Urinary bladder (tissue), 4 donors: Measurements from ENCODE around the gene WWTR1. TPM values are rescaled to one million over a fixed set of nuclear protein-coding genes. Genes with fewer than 3 reads are reported as not detected.
A peak's percentile ranks its signal among the peaks of the same experiment; 100 is the strongest.

ENCODE experiments used
- DNase-seq: peaks from one replicate; pipeline ENCODE4 v3.0.0-alpha.2; 2015; ENCODE audit errors: extremely low spot score
- H3K27ac ChIP-seq: one replicate; pipeline ENCODE4 v1.5.1; 2013; ENCODE audit warnings: low read depth, mild to moderate bottlenecking, moderate library complexity
- H3K36me3 ChIP-seq: one replicate; pipeline ENCODE4 v1.6.1; 2013; ENCODE audit warnings: mild to moderate bottlenecking, moderate library complexity; ENCODE audit not compliant: insufficient read depth
- H3K4me1 ChIP-seq: one replicate; pipeline ENCODE4 v1.6.1; 2013; ENCODE audit warnings: mild to moderate bottlenecking, moderate library complexity; ENCODE audit not compliant: insufficient read depth
- H3K4me3 ChIP-seq: one replicate; pipeline ENCODE4 v1.5.1; 2013; ENCODE audit warnings: low read depth, low read length
- WGBS: extraction: QIAGEN DNeasy Blood & Tissue Kit; methylation state at CpG from one replicate; pipeline ENCODE4 v1.1.7; 2013; 5-methylcytosine and 5-hydroxymethylcytosine counted together
- polyA plus RNA-seq: library from polyadenylated mRNA; stranded (reverse); fragments of 200-250 nt; gene quantifications from one replicate; pipeline ENCODE4 v1.2.3, GENCODE V29; 2013
- total RNA-seq: library from RNA; depleted of rRNA; stranded (reverse); fragments of >200 nt; gene quantifications from one replicate; pipeline ENCODE4 v1.2.3, GENCODE V29; 2014
- donor health status: healthy with polysubstance abuse.
- donor health status: healthy.

Gene WWTR1
- total and polyA plus RNA-seq, 2 donors: 136 to 155 TPM

GRCh38 chr3:149486726-149487125 lies 171.1 kb downstream of the WWTR1 start:
- Histone ChIP-seq H3K36me3 (no peaks in the 10 kb centered on the region), H3K4me1 (no peaks in the 10 kb centered on the region), H3K27ac (no peak overlapping the region), H3K4me3 (no peak overlapping the region)
- WGBS: 92% methylated on average over 5 of the region's 5 CpGs
- no peak for DNase-seq

- H3K36me3 ChIP-seq: no peaks in the 10 kb centered on the region
- WGBS: 68% methylated on average over 2 of the region's 2 CpGs
- H3K27ac ChIP-seq: no peak overlapping the region
- no peak overlapping the region for H3K4me3 ChIP-seq
- no peak for DNase-seq
- H3K4me1 ChIP-seq: no peaks in the 10 kb centered on the region
These were observed 176.3 kb downstream of the WWTR1 start for GRCh38 chr3:149481491-149481890.

- H3K27ac ChIP-seq: no peak overlapping the region
- H3K4me1 ChIP-seq: no peaks in the 10 kb centered on the region
- 88% methylated on average over 3 of the region's 3 CpGs for WGBS
- H3K36me3 ChIP-seq: no peaks in the 10 kb centered on the region
- DNase-seq: no peak
- no peak overlapping the region for H3K4me3 ChIP-seq
These were observed 176.8 kb downstream of the WWTR1 start for GRCh38 chr3:149481056-149481455.

GRCh38 chr3:149480326-149481017 lies 177.4 kb downstream of the WWTR1 start:
- WGBS: 78% methylated on average over 15 of the region's 15 CpGs
- Histone ChIP-seq H3K27ac (no peak overlapping the region), H3K4me3 (no peak overlapping the region), H3K4me1 (no peaks in the 10 kb centered on the region), H3K36me3 (no peaks in the 10 kb centered on the region)
- no peak for DNase-seq

GRCh38 chr3:149479621-149480325 lies 178.1 kb downstream of the WWTR1 start:
- 78% methylated on average over 14 of the region's 14 CpGs for WGBS
- DNase-seq: no peak

GRCh38 chr3:149476225-149476624 lies 181.6 kb downstream of the WWTR1 start:
- Histone ChIP-seq H3K4me3 (no peak overlapping the region), H3K4me1 (no peaks in the 10 kb centered on the region), H3K27ac (no peak overlapping the region), H3K36me3 (no peaks in the 10 kb centered on the region)
- DNase-seq: no peak
- 94% methylated on average over 4 of the region's 4 CpGs for WGBS

More at GRCh38 chr3:149479621-149480325, 178.1 kb downstream of the WWTR1 start:
- Histone ChIP-seq H3K4me1 (no peaks in the 10 kb centered on the region), H3K27ac (no peak overlapping the region), H3K4me3 (no peak overlapping the region), H3K36me3 (no peaks in the 10 kb centered on the region)

GRCh38 chr3:149475451-149476060 lies 182.3 kb downstream of the WWTR1 start:
- Histone ChIP-seq H3K4me3 (no peak overlapping the region), H3K27ac (no peak overlapping the region), H3K36me3 (no peaks in the 10 kb centered on the region), H3K4me1 (no peaks in the 10 kb centered on the region)
- DNase-seq: no peak
- 95% methylated on average over 7 of the region's 7 CpGs for WGBS

- Histone ChIP-seq H3K4me1 (no peaks in the 10 kb centered on the region), H3K36me3 (no peaks in the 10 kb centered on the region), H3K27ac (no peak within 1 kb of the TSS), H3K4me3 (no peak within 1 kb of the TSS)
- DNase-seq: no peak
- WGBS: 78% methylated on average over 5 of the region's 5 CpGs
These were observed 183.5 kb downstream of the WWTR1 start, which contains the start of gene TM4SF4 for GRCh38 chr3:149474250-149474817. Gene TM4SF4, plus strand, starts transcription at chr3:149474697. Its CDS starts 181 bp downstream, at chr3:149474878.

- no peaks in the 10 kb centered on the region for H3K4me1 ChIP-seq
- H3K36me3 ChIP-seq: no peaks in the 10 kb centered on the region
- WGBS: 67% methylated on average over 7 of the region's 7 CpGs
- peak; percentile 51 for DNase-seq
- H3K4me3 ChIP-seq: no peak overlapping the region
- H3K27ac ChIP-seq: no peak overlapping the region
These were observed 184.2 kb downstream of the WWTR1 start for GRCh38 chr3:149473357-149474249.

GRCh38 chr3:149472030-149472797 lies 185.6 kb downstream of the WWTR1 start:
- 71% methylated on average over 2 of the region's 2 CpGs for WGBS
- no peaks in the 10 kb centered on the region for H3K4me1 ChIP-seq
- H3K27ac ChIP-seq: no peak overlapping the region
- H3K36me3 ChIP-seq: no peaks in the 10 kb centered on the region
- DNase-seq: no peak
- no peak overlapping the region for H3K4me3 ChIP-seq

- no peaks in the 10 kb centered on the region for H3K36me3 ChIP-seq
- no peak for DNase-seq
- WGBS: 60% methylated on average over 3 of the region's 3 CpGs
- H3K4me3 ChIP-seq: no peak overlapping the region
- H3K27ac ChIP-seq: no peak overlapping the region
- H3K4me1 ChIP-seq: no peaks in the 10 kb centered on the region
These were observed 187.4 kb downstream of the WWTR1 start for GRCh38 chr3:149470381-149470780.

- no peak overlapping the region for H3K27ac ChIP-seq
- no peaks in the 10 kb centered on the region for H3K4me1 ChIP-seq
- 88% methylated on average over 2 of the region's 2 CpGs for WGBS
- H3K4me3 ChIP-seq: no peak overlapping the region
- no peaks in the 10 kb centered on the region for H3K36me3 ChIP-seq
- DNase-seq: no peak
These were observed 189.2 kb downstream of the WWTR1 start for GRCh38 chr3:149468504-149469212.
